GM12891 (cell line): ENCODE data around the gene UBE3B.

Source experiments
- DNase-seq: peaks from one replicate; pipeline ENCODE4 v3.0.0; 2011; ENCODE audit warnings: low spot score; ENCODE audit not compliant: insufficient read length
- FAIRE-seq: peaks from 2 replicates; lab custom pipeline; 2011; peaks lifted over from hg19 to GRCh38; lab: Jason Lieb, UNC
- PAX5 ChIP-seq: IDR thresholded peaks from 2 replicates; pipeline ENCODE4 v1.6.1; 2011; ENCODE audit warnings: low read length, moderate library complexity, mild to moderate bottlenecking; ENCODE audit not compliant: insufficient read depth, severe bottlenecking
- POLR2A ChIP-seq: IDR thresholded peaks from 2 replicates; pipeline ENCODE4 v1.6.1; 2011; ENCODE audit warnings: low read depth, low read length, control low read depth
- POLR2AphosphoS5 ChIP-seq: IDR thresholded peaks from 2 replicates; pipeline ENCODE4 v1.6.1; 2011; ENCODE audit warnings: low read depth, low read length, control low read depth
- POU2F2 ChIP-seq: IDR thresholded peaks from 2 replicates; pipeline ENCODE4 v1.6.1; 2011; ENCODE audit warnings: low read depth, mild to moderate bottlenecking, control low read depth, low read length, moderate library complexity
- SPI1 ChIP-seq: IDR thresholded peaks from 2 replicates; pipeline ENCODE4 v1.6.1; 2011; ENCODE audit warnings: low read depth, low read length, control low read depth
- TAF1 ChIP-seq: IDR thresholded peaks from 2 replicates; pipeline ENCODE4 v1.6.1; 2011; ENCODE audit warnings: low read depth, low read length, control low read depth

Gene UBE3B

DNA sequence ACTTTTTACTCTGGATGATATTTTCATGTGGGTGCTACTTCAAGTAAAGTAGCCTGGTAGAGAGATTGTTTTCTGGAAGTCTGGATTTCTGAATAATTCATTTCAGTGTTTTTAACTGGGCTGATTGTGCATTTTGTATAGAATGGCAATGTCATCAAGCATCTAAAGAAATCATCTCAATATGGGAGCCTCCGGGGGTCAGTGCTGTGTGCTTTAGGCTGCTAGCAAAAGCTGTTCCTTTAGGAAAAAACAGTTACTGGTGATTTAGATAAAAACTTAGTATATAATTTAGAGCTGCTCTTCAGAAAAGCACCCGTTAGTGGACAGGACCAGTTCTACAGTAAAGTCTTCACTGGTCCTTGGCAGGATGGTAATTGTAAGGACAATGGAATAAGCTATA lies 5.1 kb downstream of the UBE3B start:
- FAIRE-seq (no peak), DNase-seq (no peak)
- TF ChIP-seq POLR2A (no peak), SPI1 (no peak)

DNA sequence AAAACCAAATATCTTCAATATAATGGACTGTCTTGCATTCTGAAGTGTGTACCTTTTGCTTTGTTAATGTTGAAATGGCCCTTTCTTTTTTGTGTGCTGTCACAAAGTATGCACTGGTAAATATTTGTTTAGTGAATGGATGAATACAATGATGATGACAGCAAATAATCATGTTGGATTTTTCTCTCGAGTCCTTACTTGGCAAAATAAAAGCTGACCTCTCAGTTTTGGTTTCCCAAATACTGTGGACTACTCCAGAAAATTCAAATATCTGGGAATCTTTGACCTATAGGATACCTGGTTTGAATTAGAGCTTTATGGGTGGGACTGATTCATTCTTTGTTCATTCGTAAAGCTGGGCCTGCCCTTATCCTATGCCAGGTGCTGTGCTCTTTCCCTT lies 5.5 kb downstream of the UBE3B start:
- TF ChIP-seq PAX5 (no peak), POLR2AphosphoS5 (no peak), POU2F2 (no peak), POLR2A (no peak), SPI1 (no peak), TAF1 (no peak)
- no peak for DNase-seq
- no peak for FAIRE-seq

DNA sequence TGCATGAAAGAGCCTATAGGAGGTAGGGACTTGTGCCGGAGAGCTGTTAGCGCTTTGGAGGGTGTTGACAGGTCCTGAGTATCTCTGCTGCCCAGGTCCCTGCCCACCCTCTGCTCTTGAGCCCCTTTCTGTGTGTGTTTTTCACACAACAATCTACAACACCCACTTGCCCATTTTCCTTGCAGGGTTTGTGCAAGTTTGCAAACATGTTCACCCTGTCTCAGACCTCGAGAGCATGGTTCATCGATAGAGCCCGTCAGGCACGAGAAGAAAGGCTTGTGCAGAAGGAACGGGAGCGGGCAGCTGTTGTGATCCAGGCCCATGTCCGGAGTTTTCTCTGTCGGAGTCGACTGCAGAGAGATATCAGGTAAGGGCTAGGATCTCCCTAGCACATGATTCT lies 5.9 kb downstream of the UBE3B start:
- TF ChIP-seq POLR2A = no peak
- no peak for TF ChIP-seq TAF1
- no peak for TF ChIP-seq SPI1
- TF ChIP-seq POU2F2 = no peak
- TF ChIP-seq PAX5 = no peak
- TF ChIP-seq POLR2AphosphoS5 = no peak
- no peak for FAIRE-seq
- no peak for DNase-seq

DNA sequence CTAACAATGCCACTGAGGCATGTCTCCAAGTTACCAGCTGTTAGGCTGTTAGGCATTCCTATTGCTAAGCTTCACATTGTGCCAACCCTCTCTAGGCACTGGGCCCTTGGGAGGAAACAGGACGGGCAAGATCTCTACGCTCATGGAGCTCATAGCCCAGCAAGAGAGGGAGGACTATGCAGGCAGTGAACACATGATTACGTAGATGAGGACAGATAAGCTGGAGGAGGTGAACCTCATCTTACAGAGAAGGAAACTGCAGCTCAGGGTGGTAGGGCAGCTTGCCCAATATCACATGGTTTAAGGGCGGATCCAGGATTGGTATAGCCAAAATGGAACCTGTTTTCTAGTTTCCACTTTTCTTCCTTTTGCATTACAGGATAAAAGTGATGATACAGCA lies 7.8 kb downstream of the UBE3B start:
- FAIRE-seq (no peak), DNase-seq (no peak)
- TF ChIP-seq SPI1 (no peak), POLR2AphosphoS5 (no peak), POLR2A (no peak), TAF1 (no peak)

DNA sequence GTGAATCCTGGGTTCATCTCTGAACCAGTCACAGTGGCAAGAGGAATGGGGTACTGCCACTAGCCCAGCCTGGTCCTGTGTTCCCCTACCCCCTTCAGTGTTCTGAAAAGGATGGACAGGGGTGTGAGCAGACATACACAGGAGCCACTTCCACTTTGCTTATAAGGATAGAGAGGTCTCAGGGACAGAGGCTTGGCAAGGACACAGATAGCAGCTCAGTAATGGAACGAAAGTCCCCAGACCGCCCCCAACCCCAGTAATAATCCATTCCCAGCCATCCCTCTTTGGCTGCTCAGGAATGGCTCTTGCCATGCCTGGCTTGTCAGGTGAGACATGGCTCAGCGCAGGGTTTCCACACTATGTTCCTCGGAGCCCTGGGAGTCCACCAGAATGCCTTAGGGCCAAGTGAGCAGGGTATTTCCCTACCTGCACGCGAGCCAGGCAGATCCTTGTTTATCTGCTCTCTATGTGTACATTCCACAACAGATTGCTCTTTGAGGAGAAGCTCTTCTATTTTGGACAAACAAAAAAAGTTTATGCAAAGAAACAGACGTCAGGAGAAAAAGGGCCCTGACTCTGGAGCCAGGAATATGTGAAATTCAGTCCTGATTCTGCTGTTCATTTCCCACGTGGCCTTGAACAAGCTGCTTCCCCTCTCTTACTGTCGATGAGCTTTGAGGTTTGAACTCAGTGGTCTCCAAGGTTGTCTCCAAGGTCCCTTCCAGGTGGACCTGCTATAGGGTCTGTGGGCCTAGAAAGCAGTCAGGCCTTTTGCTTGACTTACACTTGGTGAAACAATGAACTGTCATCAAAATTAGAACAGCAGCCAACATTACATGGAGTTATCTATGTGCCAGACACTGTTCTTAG lies 10.0 kb downstream of the UBE3B start:
- FAIRE-seq (no peak), DNase-seq (no peak)
- TF ChIP-seq PAX5 (no peak), SPI1 (no peak), POU2F2 (no peak), POLR2AphosphoS5 (no peak), POLR2A (no peak), TAF1 (no peak)

DNA sequence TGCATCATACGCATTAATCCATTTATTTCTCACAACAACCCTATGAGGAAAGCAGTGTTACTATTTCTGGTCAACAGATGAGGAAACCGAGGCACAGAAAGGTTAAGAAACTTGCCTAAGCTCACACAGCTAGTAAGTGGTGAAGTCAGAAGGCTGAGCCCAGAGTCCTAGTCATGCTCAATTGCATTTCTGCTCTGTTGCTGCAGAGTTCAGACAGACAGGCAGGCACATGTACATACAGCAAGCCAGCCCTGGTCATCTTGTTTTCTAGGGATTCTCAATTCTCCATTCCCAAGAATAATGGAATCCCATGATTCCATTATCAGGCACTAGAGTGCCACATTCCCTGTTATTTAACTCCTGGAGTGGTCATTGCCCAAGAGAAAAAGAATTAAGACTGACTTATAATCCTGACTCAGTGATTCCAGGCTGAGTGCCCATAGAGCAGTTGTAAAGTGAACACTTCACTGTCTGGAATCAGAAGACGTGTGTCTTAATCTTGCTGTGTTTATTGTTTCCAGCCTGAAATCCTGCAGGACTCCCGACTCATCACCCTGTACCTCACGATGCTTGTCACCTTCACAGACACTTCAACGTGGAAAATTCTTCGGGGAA lies 10.7 kb downstream of the UBE3B start:
- no peak for TF ChIP-seq PAX5
- DNase-seq = no peak
- FAIRE-seq = no peak

DNA sequence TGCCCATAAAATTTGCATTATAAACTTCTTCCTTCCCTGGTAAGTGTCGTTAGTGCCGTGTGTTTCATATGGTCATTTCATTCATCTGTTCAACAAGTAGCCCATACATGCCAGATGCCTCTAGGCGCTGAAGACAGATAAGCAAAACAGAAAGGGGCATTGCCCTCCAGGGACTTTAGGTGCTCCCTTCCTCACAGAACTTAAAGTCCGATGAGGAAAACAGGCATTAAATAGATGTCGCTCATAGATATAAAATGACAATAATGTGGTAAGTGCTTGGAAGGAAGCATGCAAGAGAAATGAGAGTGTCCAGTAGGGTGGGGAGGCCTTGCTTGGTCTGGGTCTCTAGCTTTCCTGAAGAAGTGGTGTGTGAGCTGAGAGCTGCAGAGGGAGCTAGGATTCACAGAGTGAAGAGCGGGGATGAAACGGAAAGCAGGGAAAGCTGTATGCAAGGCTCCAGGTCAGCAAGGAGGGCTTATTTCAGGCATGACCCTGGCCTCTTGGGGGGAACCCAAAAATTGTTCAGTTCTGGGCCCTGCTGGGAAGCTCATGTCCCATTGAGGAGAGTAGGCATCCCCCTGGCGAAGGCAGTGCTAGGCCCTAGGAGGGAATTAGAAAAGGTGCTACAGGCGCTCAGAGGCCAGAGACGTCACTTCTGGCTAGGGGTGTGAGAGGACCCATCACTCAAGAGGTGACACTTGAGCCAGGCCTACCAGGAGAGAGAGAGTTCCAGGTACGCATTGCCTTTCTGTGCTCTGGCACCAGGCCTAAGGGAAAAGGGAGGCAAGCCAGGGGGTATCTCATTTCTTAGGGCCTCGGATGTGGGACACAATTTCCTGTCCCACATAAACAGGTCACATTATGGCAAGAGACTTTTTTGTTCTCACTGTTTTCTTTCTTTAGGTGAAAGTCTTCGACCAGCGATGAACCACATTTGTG lies 11.9 kb downstream of the UBE3B start:
- TF ChIP-seq POLR2AphosphoS5 (no peak), PAX5 (no peak), SPI1 (no peak), TAF1 (no peak), POLR2A (no peak), POU2F2 (no peak)
- FAIRE-seq = no peak
- no peak for DNase-seq

DNA sequence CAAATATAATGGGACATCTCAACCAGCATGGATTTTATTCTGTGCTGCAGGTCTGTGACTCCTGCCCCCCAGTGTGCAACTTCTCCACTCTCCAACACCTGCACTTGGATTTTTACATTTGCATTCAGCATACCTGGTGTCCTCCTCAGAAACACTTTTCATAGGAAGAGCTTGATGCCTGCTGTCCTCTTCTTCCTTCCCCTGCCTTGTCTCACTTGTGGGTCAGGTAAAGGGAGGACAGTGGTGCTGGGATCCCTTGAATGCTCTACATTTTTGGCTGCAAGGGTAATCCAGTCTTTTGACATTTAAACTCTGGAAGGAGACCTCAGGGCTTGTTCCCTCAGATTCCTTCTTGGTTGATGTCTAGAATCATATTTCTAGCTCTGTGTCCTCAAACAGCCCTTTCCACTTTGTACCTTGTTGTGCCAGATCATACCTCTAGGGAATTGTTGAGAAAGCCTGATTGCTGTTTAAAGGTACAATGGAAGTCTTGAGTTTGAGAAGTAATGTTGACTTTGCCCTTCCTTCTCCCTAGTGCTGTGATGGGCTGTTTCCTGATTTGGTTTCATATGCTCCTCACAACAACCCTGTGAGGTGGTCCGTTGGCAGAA lies 12.6 kb downstream of the UBE3B start:
- FAIRE-seq (no peak), DNase-seq (no peak)
- TF ChIP-seq POLR2A (no peak), PAX5 (no peak), SPI1 (no peak), POLR2AphosphoS5 (no peak), POU2F2 (no peak), TAF1 (no peak)

DNA sequence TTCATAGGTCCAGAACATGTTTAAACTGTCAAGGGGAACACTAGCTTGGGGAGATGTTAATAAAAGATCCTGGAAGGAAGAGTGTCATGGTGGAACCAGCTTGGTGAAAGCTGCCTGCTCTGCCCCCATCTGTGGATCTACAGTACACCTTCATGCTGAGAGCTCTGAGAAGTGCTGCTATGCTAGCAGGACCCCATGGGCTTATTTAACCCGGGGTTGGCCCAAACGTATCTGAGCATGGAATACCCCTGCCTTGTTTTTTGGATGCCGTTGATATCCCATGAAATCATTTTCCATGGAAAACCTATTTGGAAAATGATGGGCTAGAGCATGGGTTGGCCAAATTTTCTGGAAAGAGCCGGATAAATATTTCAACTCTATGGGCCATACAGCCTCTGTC lies 14.2 kb downstream of the UBE3B start:
- DNase-seq (no peak), FAIRE-seq (no peak)
- TF ChIP-seq TAF1 = no peak
- no peak for TF ChIP-seq PAX5
- no peak for TF ChIP-seq POLR2A
- no peak for TF ChIP-seq POU2F2
- TF ChIP-seq SPI1 = no peak
- TF ChIP-seq POLR2AphosphoS5 = no peak
